AG04449 (cell line): ENCODE data around the gene WWTR1.

Experiments
- CTCF ChIA-PET: fragments of 350-600 bp; formaldehyde crosslinking; extraction: SDS; loops from one replicate; lab custom pipeline; 2021; ENCODE audit warnings: antibody characterized with exemption; lab: Yijun Ruan, JAX
- POLR2A ChIA-PET: fragments of 400-600, 350-600 bp; formaldehyde crosslinking; extraction: SDS; loops from one replicate; lab custom pipeline; 2020; ENCODE audit warnings: antibody characterized with exemption, inconsistent platforms; lab: Yijun Ruan, JAX
- DNase-seq: peaks from one replicate; pipeline ENCODE4 v3.0.0-alpha.2; 2010; ENCODE audit warnings: low read depth, low spot score
- H3K4me3 ChIP-seq: 2 replicates; pipeline ENCODE4 v1.5.1; 2011; ENCODE audit warnings: low read depth, mild to moderate bottlenecking, control low read depth, low read length
- CTCF ChIP-seq: IDR thresholded peaks from one replicate; pipeline ENCODE4 v1.5.1; 2011; ENCODE audit warnings: mild to moderate bottlenecking, moderate library complexity, low read length, control low read depth, inconsistent platforms; ENCODE audit not compliant: insufficient read depth; ENCODE audit errors: missing control alignments

WWTR1 gene

GRCh38 chr3:149470381-149470780 is 187.4 kb downstream of the WWTR1 start:
- TF ChIP-seq CTCF: no peak
- no peak for DNase-seq
- POLR2A ChIA-PET: no interaction called here
- no peak overlapping the region for H3K4me3 ChIP-seq
- CTCF ChIA-PET: interaction anchor here (1.4 to 5.6 kb wide), 2 partner anchors 9 to 15 kb away, joined by 4 to 54 read pairs; no protein-coding TSS in a partner anchor

- H3K4me3 ChIP-seq: no peak overlapping the region
- POLR2A ChIA-PET: no interaction called here
- DNase-seq: no peak
- TF ChIP-seq CTCF: no peak
- CTCF ChIA-PET: interaction anchor here (0.7 to 5.6 kb wide), 5 partner anchors 10 to 349 kb away, joined by 3 to 54 read pairs (median 3); no protein-coding TSS in a partner anchor
Measured at GRCh38 chr3:149468504-149469212, 189.2 kb downstream of the WWTR1 start.
